CD14-positive monocyte (primary cell): ENCODE measurements around the gene ZNF416. TPM values are rescaled to one million over a fixed set of nuclear protein-coding genes. Genes with fewer than 3 reads are reported as not detected.

Experiments used
- DNase-seq, 3 donors: peaks; one replicate each; pipeline ENCODE4 v3.0.0-alpha.2; 2011 to 2022
- H2AFZ ChIP-seq: 2 replicates; pipeline ENCODE4 v1.6.0; 2012; ENCODE audit warnings: mild to moderate bottlenecking, low read depth, low read length, inconsistent platforms; ENCODE audit not compliant: insufficient read depth, poor library complexity, severe bottlenecking
- H3K27ac ChIP-seq, 2 donors: 1 replicate in 1 of 2; 2 replicates in 1 of 2; pipeline ENCODE4 v1.5.1; 2012 to 2013; ENCODE audit warnings: low read length in 2 of 2, control low read depth in 1 of 2, inconsistent platforms in 1 of 2, low read depth in 1 of 2, mild to moderate bottlenecking in 1 of 2
- H3K27me3 ChIP-seq, 2 donors: one replicate each; pipeline versions ENCODE4 v1.6.0 to v1.6.1; 2011 to 2013; ENCODE audit warnings: low read length in 2 of 2; ENCODE audit not compliant: control insufficient read depth in 2 of 2, insufficient read depth in 2 of 2
- H3K36me3 ChIP-seq, 2 donors: replicated peaks in 1 of 2; 1 replicate in 1 of 2; 2 replicates in 1 of 2; pipeline versions ENCODE4 v1.5.1 to v1.6.1; 2012 to 2013; ENCODE audit warnings: low read length in 2 of 2, control low read depth in 1 of 2, inconsistent platforms in 1 of 2, mild to moderate bottlenecking in 1 of 2; ENCODE audit not compliant: insufficient read depth in 2 of 2, control insufficient read depth in 1 of 2
- H3K4me1 ChIP-seq, 2 donors: 1 replicate in 1 of 2; 2 replicates in 1 of 2; pipeline versions ENCODE4 v1.5.1 to v1.6.1; 2012 to 2013; ENCODE audit warnings: low read length in 2 of 2, control low read depth in 1 of 2, inconsistent platforms in 1 of 2, mild to moderate bottlenecking in 1 of 2, moderate library complexity in 1 of 2; ENCODE audit not compliant: insufficient read depth in 2 of 2, control insufficient read depth in 1 of 2
- H3K4me2 ChIP-seq: replicated peaks from 2 replicates; pipeline ENCODE3; 2012; ENCODE audit warnings: low read length, moderate library complexity, mild to moderate bottlenecking; ENCODE audit not compliant: poor library complexity, severe bottlenecking; ENCODE audit errors: extremely low read depth
- H3K4me3 ChIP-seq, 3 experiments: fragments of 200-600 bp in 1 of 3; sonication (generic) in 1 of 3; replicated peaks in 1 of 3; 1 replicate in 2 of 3; 2 replicates in 1 of 3; pipeline ENCODE4 v1.5.1; 2011 to 2013; ENCODE audit warnings: low read length in 3 of 3, mild to moderate bottlenecking in 3 of 3, control low read depth in 2 of 3, low read depth in 2 of 3, inconsistent platforms in 1 of 3, moderate library complexity in 1 of 3
- H3K79me2 ChIP-seq: 2 replicates; pipeline ENCODE4 v1.6.0; 2012; ENCODE audit warnings: mild to moderate bottlenecking, control low read depth, inconsistent platforms, low read length, moderate library complexity; ENCODE audit not compliant: insufficient read depth
- H3K9ac ChIP-seq: 2 replicates; pipeline ENCODE4 v1.6.0; 2017; ENCODE audit warnings: low read length, mild to moderate bottlenecking; ENCODE audit not compliant: insufficient read depth, poor library complexity, severe bottlenecking
- H3K9me3 ChIP-seq, 2 donors: replicated peaks in 1 of 2; 1 replicate in 1 of 2; 2 replicates in 1 of 2; pipeline versions ENCODE4 v1.5.1 to v1.6.1; 2012 to 2013; ENCODE audit warnings: low read length in 2 of 2, control low read depth in 1 of 2; ENCODE audit not compliant: control insufficient read depth in 1 of 2, insufficient read depth in 1 of 2
- H4K20me1 ChIP-seq: 2 replicates; pipeline ENCODE4 v1.6.0; 2012; ENCODE audit warnings: mild to moderate bottlenecking, low read length, control low read depth, moderate library complexity; ENCODE audit not compliant: insufficient read depth
- H3K27ac Mint-ChIP-seq, 7 donors: one replicate each; pipeline ENCODE4 v1.8.0; 2020; ENCODE audit warnings: mild to moderate bottlenecking in 7 of 7, mixed read lengths in 7 of 7, moderate library complexity in 6 of 7, inconsistent platforms in 2 of 7
- H3K27me3 Mint-ChIP-seq, 3 donors: one replicate each; pipeline ENCODE4 v1.8.0; 2021 to 2022; ENCODE audit warnings: low read depth in 3 of 3, mild to moderate bottlenecking in 3 of 3, mixed read lengths in 3 of 3, moderate library complexity in 3 of 3, inconsistent platforms in 1 of 3
- H3K36me3 Mint-ChIP-seq, 2 donors: one replicate each; pipeline ENCODE4 v1.8.0; 2020; ENCODE audit warnings: mixed read lengths in 2 of 2, inconsistent platforms in 1 of 2, mild to moderate bottlenecking in 1 of 2
- H3K4me1 Mint-ChIP-seq: one replicate; pipeline ENCODE4 v1.8.0; 2020; ENCODE audit warnings: mild to moderate bottlenecking, mixed read lengths
- H3K4me3 Mint-ChIP-seq, 2 donors: one replicate each; pipeline ENCODE4 v1.8.0; 2020; ENCODE audit warnings: mild to moderate bottlenecking in 2 of 2, mixed read lengths in 2 of 2, moderate library complexity in 1 of 2
- H3K9me3 Mint-ChIP-seq, 7 donors: one replicate each; pipeline ENCODE4 v1.8.0; 2020 to 2022; ENCODE audit warnings: mixed read lengths in 7 of 7, mild to moderate bottlenecking in 6 of 7, moderate library complexity in 6 of 7, inconsistent platforms in 2 of 7
- CTCF ChIP-seq: fragments of 200-600 bp; IDR thresholded peaks from one replicate; pipeline ENCODE4 v1.8.0; 2022; ENCODE audit warnings: antibody characterized with exemption, mild to moderate bottlenecking
- WGBS: methylation state at CpG from one replicate; pipeline ENCODE4 v1.1.5; 2013; ENCODE audit warnings: missing lambda C conversion rate; ENCODE audit not compliant: insufficient coverage; 5-methylcytosine and 5-hydroxymethylcytosine counted together
- intact Hi-C, 2 donors: fragments of 100-400 bp; cut with micrococcal nuclease; formaldehyde crosslinking; loops; one replicate each; pipeline versions ENCODE4 v1.15.0 to v1.15.1; 2023
- polyA minus RNA-seq: library from RNA; depleted of rRNA, polyadenylated mRNA; stranded (reverse); fragments of >200 nt; gene quantifications from 2 replicates; pipeline ENCODE4 v1.2.3, GENCODE V29; 2012
- polyA plus RNA-seq, 3 donors: library from polyadenylated mRNA; depleted of rRNA in 1 of 3; unstranded in 2 of 3; stranded (reverse) in 1 of 3; fragments of 300-500 nt in 2 of 3; fragments of >200 nt in 1 of 3; fragmentation: Illumina TruSeq in 2 of 3; gene quantifications; 1 replicate in 2 of 3; 2 replicates in 1 of 3; pipeline ENCODE4 v1.2.3, GENCODE V29; 2012 to 2021
- total RNA-seq, 12 experiments: library from RNA in 1 of 12; stranded (reverse) in 1 of 12; fragments of 120-200 nt in 1 of 12; gene quantifications; one replicate each; pipeline ENCODE4 v1.2.4 and lab custom pipeline; 2013 to 2026; ENCODE audit warnings: mixed read lengths in 6 of 12, inconsistent platforms in 1 of 12

Gene ZNF416
- 2.4 TPM for total RNA-seq (2013)
- polyA plus RNA-seq (1 to 10 TPM in 2 of 3 donors, under 1 TPM in 1; 0.48 to 2.1 (median 1.4) TPM), polyA minus RNA-seq (0.55 and 1.0 TPM in 2 replicates), total RNA-seq (lab: John Stamatoyannopoulos, UW) (0.28 to 4.2 (median 1.8) reads per million in 11 experiments)

- Histone ChIP-seq H3K4me1 (peaks cover 15 to 22% of the 10 kb centered on the region in 2 donors), H3K4me3 (peak within 1 kb of the TSS; percentile 58 to 92 (median 73)), H3K27me3 (no peaks in the 10 kb centered on the region), H3K9ac (peak within 1 kb of the TSS; percentile 81), H3K9me3 (peaks cover 71 to 80% of the 10 kb centered on the region in 2 donors), H3K27ac (peak within 1 kb of the TSS in 1 of 2 donors; percentile 75), H3K36me3 (peaks cover 20 to 33% of the 10 kb centered on the region in 2 donors), H3K79me2 (no peaks in the 10 kb centered on the region), H2AFZ (peak within 1 kb of the TSS; percentile 97), H3K4me2 (peak within 1 kb of the TSS; percentile 89), H4K20me1 (no peaks in the 10 kb centered on the region)
- peak within 1 kb of the TSS; percentile 80 to 86 for H3K4me3 Mint-ChIP-seq
- peak; percentile 95 to 98 (median 97) for DNase-seq
- peak within 1 kb of the TSS in 2 of 7 donors; percentile 54 to 82 for H3K27ac Mint-ChIP-seq
- TF ChIP-seq CTCF = no peak
- H3K27me3 Mint-ChIP-seq = peaks cover 0 to 7% (median 4%) of the 10 kb centered on the region in 3 donors
- WGBS = 0% methylated on average over 59 of the region's 62 CpGs
- peaks cover 66 to 86% (median 80%) of the 10 kb centered on the region in 7 donors for H3K9me3 Mint-ChIP-seq
- H3K4me1 Mint-ChIP-seq = peaks cover 19% of the 10 kb centered on the region
- intact Hi-C loops = loop anchor here (2.0 to 10.0 kb wide), 6 partner anchors 54 to 102 kb away; partner anchors contain the start of genes ZNF211 (in 2 of the 2), ZNF549 (in 1 of the 2), ZNF551 (in 1 of the 2) and ZNF772 (in 1 of the 2)
- peaks cover 39 to 40% of the 10 kb centered on the region in 2 donors for H3K36me3 Mint-ChIP-seq
Observed at GRCh38 chr19:57578487-57579205, at the start of gene ZNF416. ZNF416 (minus strand) TSS chr19:57578911; CDS start chr19:57578704, 207 bp downstream.

GRCh38 chr19:57623091-57623490, 44.4 kb upstream of the ZNF416 start:
- H3K27ac ChIP-seq = no peak overlapping the region
- H4K20me1 ChIP-seq = no peaks in the 10 kb centered on the region
- no peaks in the 10 kb centered on the region for H3K4me1 ChIP-seq
- peaks cover 0 to 2% (median 1%) of the 10 kb centered on the region in 3 donors for H3K27me3 Mint-ChIP-seq
- no peak for DNase-seq
- no peaks in the 10 kb centered on the region for H3K27me3 ChIP-seq
- H3K36me3 Mint-ChIP-seq = peaks cover 49 to 58% of the 10 kb centered on the region in 2 donors
- H3K9ac ChIP-seq = no peak overlapping the region
- peak overlapping the region in 1 of 3 experiments; percentile 97 for H3K4me3 ChIP-seq
- H3K79me2 ChIP-seq = peaks cover 4% of the 10 kb centered on the region
- H3K9me3 ChIP-seq = peaks cover 78 to 98% of the 10 kb centered on the region in 2 donors
- H3K4me3 Mint-ChIP-seq = no peak overlapping the region
- no peaks in the 10 kb centered on the region for H3K4me1 Mint-ChIP-seq
- intact Hi-C loops = no loop called here
- H3K36me3 ChIP-seq = peaks cover 34 to 60% of the 10 kb centered on the region in 2 donors
- H2AFZ ChIP-seq = no peak overlapping the region
- H3K9me3 Mint-ChIP-seq = peaks cover 65 to 100% (median 96%) of the 10 kb centered on the region in 7 donors
- H3K27ac Mint-ChIP-seq = no peak overlapping the region
- no peak for TF ChIP-seq CTCF
- H3K4me2 ChIP-seq = no peak overlapping the region
